Eye (tissue), 1 donor: ENCODE results near the gene EEFSEC.
A peak's percentile ranks its signal among the peaks of the same experiment; 100 is the strongest.

Experiments used
- DNase-seq: peaks from one replicate; pipeline ENCODE4 v3.0.0-alpha.2; 2015

The EEFSEC gene

GRCh38 chr3:128432971-128433836 is 279.9 kb downstream of the EEFSEC start:
- DNase-seq, result no peak

- DNase-seq, result no peak
Measured at GRCh38 chr3:128433837-128434165, 280.5 kb downstream of the EEFSEC start.

- DNase-seq, result no peak
Measured at GRCh38 chr3:128434524-128434923, 281.2 kb downstream of the EEFSEC start.

GRCh38 chr3:128435058-128435457 is 281.8 kb downstream of the EEFSEC start:
- no peak for DNase-seq

GRCh38 chr3:128435561-128435960 is 282.3 kb downstream of the EEFSEC start:
- DNase-seq, result no peak

- DNase-seq, result no peak
Measured at GRCh38 chr3:128436214-128436613, 282.9 kb downstream of the EEFSEC start.

- no peak for DNase-seq
Measured at GRCh38 chr3:128438488-128439072, 285.3 kb downstream of the EEFSEC start.

- DNase-seq, result no peak
Measured at GRCh38 chr3:128439226-128439625, 285.9 kb downstream of the EEFSEC start.

- no peak for DNase-seq
Measured at GRCh38 chr3:128442070-128442469, 288.8 kb downstream of the EEFSEC start.

GRCh38 chr3:128442949-128443348 is 289.7 kb downstream of the EEFSEC start:
- no peak for DNase-seq

GRCh38 chr3:128443771-128444170 is 290.5 kb downstream of the EEFSEC start:
- DNase-seq, result no peak

GRCh38 chr3:128445357-128445756 is 292.1 kb downstream of the EEFSEC start:
- DNase-seq, result no peak

GRCh38 chr3:128446821-128447220 is 293.5 kb downstream of the EEFSEC start:
- no peak for DNase-seq

GRCh38 chr3:128447561-128448013 is 294.3 kb downstream of the EEFSEC start:
- no peak for DNase-seq

GRCh38 chr3:128448491-128448890 is 295.2 kb downstream of the EEFSEC start:
- DNase-seq, result no peak

GRCh38 chr3:128449111-128449638 is 295.9 kb downstream of the EEFSEC start:
- DNase-seq, result no peak

- no peak for DNase-seq
Measured at GRCh38 chr3:128452120-128452519, 298.8 kb downstream of the EEFSEC start.

GRCh38 chr3:128452678-128453275 is 299.5 kb downstream of the EEFSEC start:
- DNase-seq, result peak; percentile 35

- DNase-seq, result no peak
Measured at GRCh38 chr3:128453501-128454309, 300.4 kb downstream of the EEFSEC start.

- DNase-seq, result no peak
Measured at GRCh38 chr3:128454310-128454618, 301.0 kb downstream of the EEFSEC start.

- no peak for DNase-seq
Measured at GRCh38 chr3:128455116-128455515, 301.8 kb downstream of the EEFSEC start.

GRCh38 chr3:128455786-128456748 is 302.8 kb downstream of the EEFSEC start:
- no peak for DNase-seq
